ES-I3 (cell line): ENCODE data around the gene GAS6.
"Not testable (repeated sequence)": the region's sequence is repeated elsewhere in the genome, so short reads cannot be mapped to it uniquely, and the experiment has no call there.

ENCODE experiments used
- H3K36me3 ChIP-seq: 2 replicates; pipeline ENCODE4 v1.6.1; 2013; ENCODE audit warnings: mild to moderate bottlenecking, low read length, control low read depth, moderate library complexity; ENCODE audit not compliant: insufficient read depth
- H3K4me1 ChIP-seq: 2 replicates; pipeline ENCODE4 v1.6.1; 2013; ENCODE audit warnings: mild to moderate bottlenecking, control low read depth, low read length; ENCODE audit not compliant: insufficient read depth
- H3K9ac ChIP-seq: 2 replicates; pipeline ENCODE4 v1.6.1; 2013; ENCODE audit warnings: low read depth, mild to moderate bottlenecking, low read length, moderate library complexity
- H3K9me3 ChIP-seq: 2 replicates; pipeline ENCODE4 v1.6.1; 2013; ENCODE audit warnings: mild to moderate bottlenecking, low read length, moderate library complexity; ENCODE audit not compliant: control insufficient read depth, insufficient read depth

Gene GAS6

DNA sequence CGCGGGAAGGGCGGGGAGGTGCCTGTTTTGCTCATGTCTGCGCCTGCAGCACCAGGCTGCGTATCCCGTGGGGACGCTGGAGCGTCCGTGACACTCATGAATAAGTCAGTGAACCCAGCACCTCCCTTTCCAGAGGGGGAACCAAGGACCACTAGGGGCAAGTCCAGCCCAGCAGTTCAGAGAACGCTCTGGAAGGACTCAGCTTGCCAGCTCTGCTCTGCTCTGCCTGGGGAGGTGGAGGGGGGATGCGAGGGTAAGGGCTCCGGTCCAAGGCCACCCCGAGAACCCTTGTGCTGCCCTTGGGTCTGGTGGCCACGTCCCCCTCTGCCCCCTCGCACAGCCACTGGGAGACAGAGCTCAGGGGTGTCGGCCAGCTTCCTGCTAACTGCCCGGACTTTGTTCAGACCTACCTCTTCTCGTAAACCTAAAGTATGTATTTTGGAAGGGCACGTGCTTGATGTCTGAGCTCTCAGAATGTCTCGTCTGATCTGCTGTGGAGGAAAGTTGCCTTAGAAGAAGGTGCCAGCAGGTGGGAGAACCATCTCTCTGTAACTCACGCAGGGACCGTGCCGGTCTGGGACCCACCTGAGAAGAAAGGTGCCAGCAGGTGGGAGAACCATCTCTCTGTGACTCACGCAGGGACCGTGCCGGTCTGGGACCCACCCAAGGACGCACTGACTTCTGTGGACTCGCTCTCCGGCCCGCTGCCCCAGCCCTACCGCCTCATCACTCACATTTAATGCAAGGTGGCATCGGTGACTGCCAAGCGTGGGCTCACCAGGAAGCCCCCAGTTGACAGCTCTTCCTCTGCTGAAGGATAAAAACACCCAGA, 70.8 kb downstream of the GAS6 start:
- Histone ChIP-seq H3K36me3 (no peaks in the 10 kb centered on the region), H3K9ac (no peak overlapping the region), H3K9me3 (no peaks in the 10 kb centered on the region), H3K4me1 (no peaks in the 10 kb centered on the region)

DNA sequence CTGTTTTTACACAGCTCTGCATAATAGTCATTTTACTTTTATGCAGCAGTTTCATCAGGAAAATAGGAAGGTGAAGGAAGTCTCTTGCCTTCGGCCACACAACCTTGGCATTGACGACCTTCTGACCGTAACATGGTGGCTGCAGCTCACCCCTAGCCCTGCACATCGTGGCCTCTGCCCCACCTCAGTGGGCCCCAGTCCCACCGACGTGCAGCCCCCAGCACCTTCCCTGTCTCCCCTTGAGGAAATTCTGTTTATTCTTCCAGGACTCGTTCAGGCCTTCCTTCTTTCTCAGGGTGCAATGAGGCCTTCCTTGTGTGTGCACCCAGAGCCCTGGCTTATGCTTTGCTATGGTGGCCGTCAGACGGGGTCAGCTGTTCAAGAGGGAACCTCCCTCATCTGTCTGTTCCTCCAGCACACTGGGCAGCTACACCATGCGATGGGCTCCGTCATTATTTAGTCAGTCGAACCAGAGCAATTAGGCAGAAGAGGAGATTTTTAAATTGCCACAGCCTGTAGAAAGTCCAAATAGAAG, 71.6 kb downstream of the GAS6 start:
- Histone ChIP-seq H3K9me3 (no peaks in the 10 kb centered on the region), H3K36me3 (no peaks in the 10 kb centered on the region), H3K4me1 (no peaks in the 10 kb centered on the region), H3K9ac (no peak overlapping the region)

DNA sequence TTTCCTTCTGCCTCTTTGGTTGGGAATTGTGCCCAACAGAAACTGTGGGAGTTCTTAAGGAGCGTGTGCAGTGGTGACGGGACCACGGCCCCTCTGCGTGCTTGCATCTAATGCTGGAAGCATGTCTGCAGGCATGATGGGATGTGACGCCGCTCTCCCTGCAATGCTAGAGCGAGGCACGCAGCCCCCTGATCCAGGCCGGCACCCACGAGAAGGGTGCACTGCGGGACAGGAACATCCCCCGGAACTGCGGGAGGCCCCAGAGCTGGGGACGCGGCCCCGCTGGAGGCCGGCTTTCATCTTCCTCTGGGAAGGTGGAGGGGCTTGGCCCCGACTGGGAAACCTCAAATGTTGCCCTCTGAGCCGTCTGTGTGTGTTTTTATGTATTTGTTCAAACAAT, 72.1 kb downstream of the GAS6 start:
- Histone ChIP-seq H3K4me1 (no peaks in the 10 kb centered on the region), H3K9me3 (no peaks in the 10 kb centered on the region), H3K36me3 (no peaks in the 10 kb centered on the region), H3K9ac (no peak overlapping the region)

DNA sequence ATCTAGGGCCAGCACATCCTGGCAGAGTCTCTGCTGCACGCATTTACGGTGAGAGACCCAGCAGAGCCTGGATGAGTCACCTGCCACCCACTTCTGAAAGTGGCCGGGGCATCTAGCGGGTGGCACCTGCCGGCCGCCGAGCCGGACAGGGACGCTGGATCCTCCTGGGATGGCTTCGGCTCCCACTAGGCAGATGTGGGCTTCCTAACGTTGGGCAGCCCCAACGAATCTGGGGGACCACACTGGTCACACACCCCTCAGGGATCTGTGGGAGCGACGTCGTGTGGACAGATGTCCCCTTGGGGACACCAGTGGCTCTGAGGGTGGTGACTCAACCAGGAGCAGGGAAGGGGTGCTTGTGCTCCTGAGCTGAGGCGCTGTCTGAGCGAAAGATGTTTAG, 72.7 kb downstream of the GAS6 start:
- no peak overlapping the region for H3K9ac ChIP-seq
- H3K4me1 ChIP-seq = no peaks in the 10 kb centered on the region
- H3K36me3 ChIP-seq = no peaks in the 10 kb centered on the region
- no peaks in the 10 kb centered on the region for H3K9me3 ChIP-seq

DNA sequence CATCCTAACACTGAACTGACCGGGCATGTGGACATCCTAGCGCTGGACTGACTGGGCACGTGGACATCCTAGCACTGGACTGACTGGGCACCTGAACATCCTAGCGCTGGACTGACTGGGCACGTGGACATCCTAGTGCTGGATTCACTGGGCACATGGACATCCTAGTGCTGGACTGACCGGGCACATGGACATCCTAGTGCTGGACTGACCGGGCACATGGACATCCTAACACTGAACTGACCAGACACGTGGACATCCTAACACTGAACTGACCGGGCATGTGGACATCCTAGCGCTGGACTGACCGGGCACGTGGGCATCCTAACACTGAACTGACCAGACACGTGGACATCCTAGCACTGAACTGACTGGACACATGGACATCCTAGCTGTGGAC, 73.9 kb downstream of the GAS6 start:
- H3K36me3 ChIP-seq, H3K9ac ChIP-seq, H3K4me1 ChIP-seq, H3K9me3 ChIP-seq: not testable (repeated sequence)

DNA sequence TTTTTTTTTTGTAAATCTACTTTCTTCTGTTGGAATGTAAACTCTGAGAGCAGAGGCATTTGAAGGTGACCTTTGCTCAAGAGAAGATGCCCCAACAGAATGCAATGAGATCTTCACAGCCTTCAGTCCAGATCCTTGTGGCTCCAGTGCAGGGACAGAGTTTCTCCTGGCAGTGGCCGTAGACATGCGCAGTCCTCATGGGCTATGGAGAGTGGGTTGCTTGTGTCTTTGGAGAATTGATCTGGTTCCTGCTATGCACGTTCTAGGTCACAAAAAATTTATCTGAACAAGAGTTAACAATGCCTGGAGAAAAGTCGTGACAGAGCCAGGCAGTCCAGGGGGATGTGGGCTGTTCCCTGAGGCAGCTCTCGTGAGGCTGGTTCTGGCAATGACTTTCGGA, 74.7 kb downstream of the GAS6 start:
- Histone ChIP-seq H3K36me3 (no peaks in the 10 kb centered on the region), H3K9me3 (no peaks in the 10 kb centered on the region), H3K4me1 (no peaks in the 10 kb centered on the region), H3K9ac (no peak overlapping the region)

DNA sequence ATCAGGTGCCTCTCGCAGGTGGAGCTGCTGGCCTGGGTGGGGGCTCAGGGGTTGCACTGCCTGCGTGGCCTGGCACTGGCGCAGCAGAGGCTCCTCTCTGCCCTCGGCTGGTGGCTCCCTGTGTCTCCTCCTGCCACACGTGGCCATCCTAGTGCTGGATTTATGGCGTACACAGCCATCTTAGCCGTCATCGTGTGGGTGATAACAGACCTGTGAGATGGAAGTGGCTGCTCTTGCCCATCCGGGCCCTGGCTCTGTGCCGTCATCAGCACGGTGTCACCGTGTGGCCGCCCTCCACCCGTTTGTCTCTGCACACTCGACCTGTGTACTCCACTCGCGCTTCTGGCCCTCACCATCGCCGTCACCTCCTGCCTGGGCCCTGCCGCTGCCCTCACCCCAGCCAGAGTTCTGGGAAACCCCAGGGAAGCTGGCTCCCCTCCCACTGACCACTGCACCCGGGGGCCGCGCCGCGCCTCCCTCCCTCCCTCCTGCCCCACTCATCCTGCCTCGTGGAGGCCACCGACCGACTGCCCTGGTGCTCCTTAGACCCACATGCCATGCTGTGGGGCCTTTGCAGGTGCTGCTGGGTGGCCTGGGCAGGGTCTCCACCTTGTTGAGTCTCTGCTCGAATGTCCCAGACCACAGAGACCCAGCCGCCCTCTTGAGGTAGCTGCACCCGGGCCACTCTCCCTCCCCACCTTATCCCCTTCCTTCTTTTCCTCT, 75.3 kb downstream of the GAS6 start:
- Histone ChIP-seq H3K9ac (no peak overlapping the region), H3K36me3 (no peaks in the 10 kb centered on the region), H3K4me1 (no peaks in the 10 kb centered on the region), H3K9me3 (no peaks in the 10 kb centered on the region)

DNA sequence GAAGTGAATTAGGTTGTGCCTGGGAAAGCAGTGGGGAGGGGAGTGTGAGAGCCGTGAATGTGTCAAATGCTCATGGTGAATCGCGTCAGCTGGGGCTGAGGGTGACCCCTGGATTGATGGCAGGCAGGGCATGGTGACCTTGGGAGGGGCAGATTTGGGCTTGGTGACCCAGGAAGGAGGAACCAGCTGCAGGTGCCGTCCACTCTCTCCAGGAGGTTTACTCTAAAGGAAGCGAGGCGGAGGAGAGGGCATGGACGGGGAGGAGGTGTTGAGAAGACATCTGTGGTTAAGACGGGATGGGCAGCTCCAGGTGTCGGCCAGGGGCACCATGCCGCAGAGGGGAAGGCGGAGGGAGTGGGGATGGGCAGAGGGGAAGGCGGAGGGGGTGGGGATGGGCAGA, 76.2 kb downstream of the GAS6 start:
- Histone ChIP-seq H3K36me3 (no peaks in the 10 kb centered on the region), H3K4me1 (no peaks in the 10 kb centered on the region), H3K9ac (no peak overlapping the region), H3K9me3 (no peaks in the 10 kb centered on the region)

DNA sequence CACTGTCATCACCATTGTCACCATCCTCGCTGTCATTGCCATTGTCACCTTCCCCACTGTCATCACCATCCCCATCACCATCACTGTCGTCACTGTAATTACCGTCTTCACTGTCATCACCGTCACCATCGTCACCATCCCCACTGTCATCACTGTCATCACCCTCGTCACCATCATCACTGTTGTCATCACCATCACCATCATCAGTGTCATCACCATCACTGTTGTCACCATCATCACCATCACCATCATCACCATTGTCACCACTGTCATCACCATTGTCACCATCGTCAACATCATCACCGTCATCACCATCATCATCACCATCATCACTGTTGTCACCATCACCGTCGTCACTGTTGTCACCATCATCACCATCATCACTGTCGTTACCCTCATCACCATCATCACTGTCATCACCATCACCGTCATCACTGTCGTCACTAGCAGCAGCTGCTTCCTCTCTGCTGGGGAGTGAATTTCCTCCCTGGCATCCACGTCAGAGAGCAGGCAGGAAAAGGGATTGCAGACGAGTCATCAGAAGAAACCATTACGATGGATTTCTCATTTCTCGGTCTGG, 77.5 kb downstream of the GAS6 start:
- no peaks in the 10 kb centered on the region for H3K9me3 ChIP-seq
- no peaks in the 10 kb centered on the region for H3K36me3 ChIP-seq
- no peak overlapping the region for H3K9ac ChIP-seq
- H3K4me1 ChIP-seq = no peaks in the 10 kb centered on the region

DNA sequence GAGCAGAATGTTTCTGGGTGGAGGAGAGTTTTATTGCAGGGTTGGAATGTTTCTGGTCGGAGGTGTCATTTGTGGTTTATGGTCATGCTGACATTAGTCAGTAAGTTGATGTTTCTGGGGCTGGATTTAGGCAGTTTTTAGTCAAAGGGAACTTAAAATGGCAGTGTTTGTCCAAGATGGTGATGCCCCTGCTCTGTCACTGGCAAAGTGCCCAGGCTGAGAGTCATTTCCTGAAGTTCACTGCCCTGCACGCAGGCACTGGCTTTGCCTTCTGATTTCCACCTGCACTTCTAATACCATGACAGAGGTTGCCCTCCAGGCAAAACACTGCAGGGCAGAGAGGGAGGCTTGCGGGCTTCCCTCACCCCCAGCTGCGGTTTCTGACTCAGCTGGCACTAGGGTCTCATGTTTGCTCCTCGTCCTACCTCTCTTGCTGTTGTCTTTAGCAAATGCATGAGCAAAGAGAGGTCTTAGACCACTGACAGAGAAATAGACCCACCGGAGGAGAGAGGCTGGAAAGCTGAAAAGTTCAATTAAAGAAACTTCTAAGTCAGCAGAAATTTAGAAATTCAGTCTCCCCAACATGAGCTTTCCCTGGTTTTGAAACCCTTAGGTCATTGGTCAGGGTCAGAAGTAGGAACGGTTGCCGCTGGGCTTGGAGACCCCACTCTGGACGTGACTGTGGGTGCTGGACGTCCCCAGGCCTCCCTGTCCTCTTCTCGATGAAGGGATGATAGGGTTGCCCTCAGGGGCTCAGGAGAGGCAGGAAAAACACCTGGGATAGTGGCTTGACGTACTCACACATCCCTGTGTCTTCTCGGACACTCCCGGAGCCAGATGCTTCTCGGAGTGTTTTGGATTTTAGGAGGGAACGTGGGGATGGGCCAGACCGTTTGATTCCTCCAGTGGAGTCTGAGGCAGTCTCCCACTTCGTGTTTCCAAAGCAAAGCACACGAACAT, 78.5 kb downstream of the GAS6 start:
- Histone ChIP-seq H3K9ac (no peak overlapping the region), H3K4me1 (no peaks in the 10 kb centered on the region)

DNA sequence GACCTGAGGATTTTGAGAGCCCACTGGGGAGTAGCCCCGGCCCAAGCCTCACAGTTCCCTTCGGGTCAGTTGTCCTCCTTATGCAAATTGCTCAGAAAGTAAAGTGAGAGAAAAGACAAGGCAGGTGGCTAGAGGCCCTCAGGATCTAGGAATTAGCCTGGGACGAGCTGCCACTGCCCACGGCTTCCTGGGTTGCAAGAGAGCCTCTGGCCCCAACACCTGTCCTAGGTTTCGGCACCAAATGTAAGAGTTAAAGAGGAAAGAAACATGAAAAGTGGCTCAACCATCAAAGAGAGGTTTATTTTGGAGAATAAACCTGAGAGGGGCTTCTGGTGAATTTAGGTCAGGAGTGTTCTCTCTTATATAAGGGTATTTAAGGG, 79.2 kb downstream of the GAS6 start:
- Histone ChIP-seq H3K9me3 (no peaks in the 10 kb centered on the region), H3K9ac (no peak overlapping the region), H3K4me1 (no peaks in the 10 kb centered on the region), H3K36me3 (no peaks in the 10 kb centered on the region)

More for the DNA sequence above, 78.5 kb downstream of the GAS6 start:
- Histone ChIP-seq H3K9me3 (no peaks in the 10 kb centered on the region), H3K36me3 (no peaks in the 10 kb centered on the region)

DNA sequence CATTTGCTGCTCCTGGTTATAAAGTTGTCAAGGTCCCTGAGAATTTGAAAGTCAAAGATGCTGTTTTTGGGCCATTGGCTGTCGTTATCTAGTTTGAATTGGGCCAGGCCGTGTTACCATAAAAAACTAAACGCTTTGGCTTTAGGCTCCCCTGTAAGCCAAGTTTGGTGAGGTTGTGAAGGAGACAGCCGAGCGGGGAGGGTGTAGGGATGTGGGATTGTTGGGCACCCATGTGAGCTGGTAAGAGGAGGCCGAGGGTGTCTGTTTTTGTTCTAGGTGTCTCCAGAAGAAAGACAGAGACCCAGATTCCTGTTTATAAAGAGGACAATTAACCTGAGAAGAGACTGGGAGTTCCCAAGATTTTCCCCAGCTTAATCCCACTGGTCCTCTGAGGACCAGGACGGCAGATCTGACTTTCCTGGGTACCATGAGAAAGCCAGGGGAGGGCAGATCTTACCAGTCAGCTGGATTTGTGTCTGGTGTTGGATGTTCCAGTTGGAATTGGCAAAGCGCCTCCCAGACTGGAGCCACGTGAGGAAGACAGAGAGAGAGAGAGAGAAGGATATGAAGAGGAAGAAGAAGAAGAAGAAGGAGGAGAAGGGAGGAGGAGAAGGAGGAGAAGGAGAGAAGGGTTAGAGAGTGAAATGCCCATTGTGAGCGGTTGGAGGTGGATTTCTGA, 79.8 kb downstream of the GAS6 start:
- Histone ChIP-seq H3K9me3 (no peaks in the 10 kb centered on the region), H3K9ac (no peak overlapping the region), H3K36me3 (no peaks in the 10 kb centered on the region), H3K4me1 (no peaks in the 10 kb centered on the region)

DNA sequence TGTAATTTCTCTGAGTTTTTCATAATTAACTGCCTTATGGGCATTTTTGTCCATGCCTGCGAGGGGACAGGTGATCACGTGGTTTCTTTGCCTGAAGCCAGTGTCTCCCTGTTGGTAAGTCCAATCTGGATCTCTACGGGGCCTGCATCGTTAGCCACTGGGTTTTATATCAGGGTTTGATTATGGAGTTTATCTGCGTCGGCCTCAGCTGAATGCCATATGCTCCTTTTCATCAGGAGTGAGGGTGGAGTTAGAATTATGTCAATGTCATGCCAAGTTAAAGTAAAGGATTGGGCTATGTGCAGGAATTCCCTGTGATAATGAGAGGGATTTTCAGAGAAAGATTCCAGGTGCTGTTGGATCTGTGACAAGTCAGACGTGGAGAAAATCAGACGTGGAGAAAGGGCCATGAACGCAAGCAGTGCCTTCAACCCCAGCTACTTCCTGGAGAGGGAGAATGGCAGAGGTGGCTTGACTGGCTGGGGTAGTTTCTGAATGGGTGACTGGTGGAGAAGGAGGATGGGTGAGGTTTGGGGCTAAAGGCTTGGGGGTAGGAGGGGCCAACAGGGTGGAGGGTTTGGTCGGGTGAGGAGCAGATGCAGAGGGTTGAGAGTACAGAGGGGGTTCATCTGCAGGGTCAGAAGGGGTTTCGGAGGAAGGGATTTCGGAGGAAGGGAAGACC, 80.5 kb downstream of the GAS6 start:
- Histone ChIP-seq H3K9me3 (no peaks in the 10 kb centered on the region), H3K4me1 (no peaks in the 10 kb centered on the region), H3K9ac (no peak overlapping the region), H3K36me3 (no peaks in the 10 kb centered on the region)
